HuH-7.5 (cell line): ENCODE data around the gene TTC23.

Experiments used
- DNase-seq: peaks from one replicate; pipeline ENCODE4 v3.0.0; 2011; ENCODE audit warnings: low spot score

The TTC23 gene

GRCh38 chr15:99137877-99138276 lies 111.5 kb downstream of the TTC23 start:
- no peak for DNase-seq

- DNase-seq = no peak
Observed at GRCh38 chr15:99137111-99137546, 112.3 kb downstream of the TTC23 start.

GRCh38 chr15:99135194-99135593 lies 114.2 kb downstream of the TTC23 start:
- DNase-seq = no peak

- DNase-seq = no peak
Observed at GRCh38 chr15:99134317-99134821, 115.0 kb downstream of the TTC23 start.

DNA sequence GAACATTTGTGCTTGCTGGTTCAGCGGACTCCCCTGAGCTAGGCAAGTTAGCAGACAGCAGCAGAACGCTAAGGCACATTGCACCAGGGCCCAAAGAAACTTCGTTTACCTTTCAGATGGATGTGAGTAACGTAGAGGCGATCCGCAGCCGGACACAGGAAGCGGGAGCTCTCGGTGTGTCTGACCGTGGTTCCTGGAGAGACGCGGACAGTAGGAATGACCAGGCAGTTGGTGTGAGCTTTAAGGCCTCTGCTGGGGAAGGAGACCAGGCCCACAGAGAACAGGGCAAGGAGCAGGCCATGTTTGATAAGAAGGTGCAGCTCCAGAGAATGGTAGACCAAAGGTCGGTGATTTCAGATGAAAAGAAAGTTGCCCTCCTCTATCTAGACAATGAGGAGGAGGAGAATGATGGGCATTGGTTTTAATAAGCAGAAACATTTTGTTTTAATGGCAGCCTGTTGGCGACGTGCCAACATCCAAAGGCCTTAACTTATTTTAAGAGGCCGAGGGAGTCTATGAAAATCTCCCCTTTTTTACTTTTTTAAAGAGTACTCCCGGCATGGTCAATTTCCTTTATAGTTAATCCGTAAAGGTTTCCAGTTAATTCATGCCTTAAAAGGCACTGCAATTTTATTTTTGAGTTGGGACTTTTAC lies 116.6 kb downstream of the TTC23 start:
- no peak for DNase-seq

DNA sequence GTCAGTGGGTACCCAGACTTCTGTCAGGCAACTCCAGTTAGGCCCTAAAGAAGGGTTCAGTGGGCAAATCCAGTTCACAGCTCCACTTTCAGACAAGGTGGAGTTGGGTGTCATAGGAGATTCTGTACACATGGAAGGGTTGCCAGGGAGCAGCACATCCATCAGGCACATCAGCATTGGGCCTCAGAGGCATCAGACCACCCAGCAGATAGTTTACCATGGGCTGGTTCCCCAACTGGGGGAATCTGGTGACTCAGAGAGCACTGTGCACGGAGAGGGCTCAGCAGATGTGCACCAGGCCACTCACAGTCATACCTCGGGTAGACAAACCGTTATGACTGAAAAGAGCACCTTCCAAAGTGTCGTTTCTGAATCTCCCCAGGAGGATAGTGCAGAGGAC lies 117.3 kb downstream of the TTC23 start:
- no peak for DNase-seq

DNA sequence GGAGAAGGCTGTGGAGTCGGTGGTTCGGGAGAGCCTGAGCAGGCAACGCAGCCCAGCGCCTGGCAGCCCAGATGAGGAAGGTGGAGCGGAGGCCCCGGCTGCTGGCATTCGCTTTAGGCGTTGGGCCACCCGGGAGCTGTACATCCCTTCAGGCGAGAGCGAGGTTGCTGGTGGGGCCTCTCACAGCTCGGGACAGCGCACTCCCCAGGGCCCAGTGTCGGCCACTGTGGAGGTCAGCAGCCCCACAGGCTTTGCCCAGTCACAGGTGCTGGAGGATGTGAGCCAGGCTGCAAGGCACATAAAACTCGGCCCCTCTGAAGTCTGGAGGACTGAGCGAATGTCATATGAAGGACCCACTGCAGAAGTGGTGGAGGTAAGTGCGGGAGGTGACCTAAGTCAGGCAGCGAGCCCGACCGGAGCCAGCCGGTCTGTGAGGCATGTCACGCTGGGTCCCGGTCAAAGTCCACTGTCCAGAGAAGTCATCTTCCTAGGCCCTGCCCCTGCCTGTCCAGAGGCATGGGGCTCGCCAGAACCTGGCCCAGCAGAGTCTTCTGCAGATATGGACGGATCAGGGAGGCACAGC lies 117.8 kb downstream of the TTC23 start:
- DNase-seq = peak; percentile 88

DNA sequence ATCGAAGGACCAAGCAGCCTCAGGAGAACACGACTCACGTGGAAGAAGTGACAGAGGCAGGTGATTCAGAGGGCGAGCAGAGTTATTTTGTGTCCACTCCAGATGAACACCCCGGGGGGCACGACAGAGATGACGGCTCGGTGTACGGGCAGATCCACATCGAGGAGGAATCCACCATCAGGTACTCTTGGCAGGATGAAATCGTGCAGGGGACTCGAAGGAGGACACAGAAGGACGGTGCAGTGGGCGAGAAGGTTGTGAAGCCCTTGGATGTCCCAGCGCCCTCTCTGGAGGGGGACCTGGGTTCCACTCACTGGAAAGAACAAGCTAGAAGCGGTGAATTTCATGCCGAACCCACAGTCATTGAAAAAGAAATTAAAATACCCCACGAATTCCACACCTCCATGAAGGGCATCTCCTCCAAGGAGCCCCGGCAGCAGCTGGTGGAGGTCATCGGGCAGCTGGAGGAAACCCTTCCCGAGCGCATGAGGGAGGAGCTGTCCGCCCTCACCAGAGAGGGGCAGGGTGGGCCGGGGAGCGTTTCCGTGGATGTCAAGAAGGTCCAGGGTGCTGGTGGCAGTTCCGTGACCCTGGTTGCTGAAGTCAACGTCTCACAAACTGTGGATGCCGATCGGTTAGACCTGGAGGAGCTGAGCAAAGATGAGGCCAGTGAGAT lies 118.5 kb downstream of the TTC23 start:
- no peak for DNase-seq

- DNase-seq = no peak
Observed at GRCh38 chr15:99130314-99130713, 119.1 kb downstream of the TTC23 start.

DNA sequence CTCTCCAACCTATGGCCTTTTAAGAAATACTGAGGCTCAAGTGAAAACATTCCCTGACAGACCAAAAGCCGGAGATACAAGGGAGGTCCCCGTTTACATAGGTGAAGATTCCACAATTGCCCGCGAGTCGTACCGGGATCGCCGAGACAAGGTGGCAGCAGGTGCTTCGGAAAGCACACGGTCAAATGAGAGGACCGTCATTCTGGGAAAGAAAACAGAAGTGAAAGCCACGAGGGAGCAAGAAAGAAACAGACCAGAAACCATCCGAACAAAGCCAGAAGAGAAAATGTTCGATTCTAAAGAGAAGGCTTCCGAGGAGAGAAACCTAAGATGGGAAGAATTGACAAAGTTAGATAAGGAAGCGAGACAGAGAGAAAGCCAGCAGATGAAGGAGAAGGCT lies 119.7 kb downstream of the TTC23 start:
- DNase-seq = no peak

DNA sequence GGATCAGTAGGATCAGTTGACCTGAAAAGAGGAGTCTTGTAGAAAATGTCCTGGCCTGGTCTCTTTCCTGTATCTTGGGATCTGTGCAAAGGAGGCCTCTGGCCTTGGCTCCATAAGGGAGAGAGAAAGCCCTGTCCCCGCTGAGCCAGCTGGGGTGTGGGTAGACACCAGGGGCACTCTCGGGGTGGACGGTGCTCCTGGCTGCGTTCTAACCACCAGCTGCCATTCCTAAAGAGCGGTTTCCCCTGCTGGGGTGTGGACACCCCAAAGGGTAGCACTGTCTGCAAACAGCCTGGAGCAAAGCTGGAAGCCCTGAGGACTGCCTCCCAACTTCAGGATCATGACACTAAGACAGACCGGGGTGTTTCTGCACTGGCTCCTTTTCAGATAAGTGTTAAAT lies 121.0 kb downstream of the TTC23 start:
- no peak for DNase-seq

GRCh38 chr15:99127773-99128172 lies 121.6 kb downstream of the TTC23 start:
- DNase-seq = no peak

DNA sequence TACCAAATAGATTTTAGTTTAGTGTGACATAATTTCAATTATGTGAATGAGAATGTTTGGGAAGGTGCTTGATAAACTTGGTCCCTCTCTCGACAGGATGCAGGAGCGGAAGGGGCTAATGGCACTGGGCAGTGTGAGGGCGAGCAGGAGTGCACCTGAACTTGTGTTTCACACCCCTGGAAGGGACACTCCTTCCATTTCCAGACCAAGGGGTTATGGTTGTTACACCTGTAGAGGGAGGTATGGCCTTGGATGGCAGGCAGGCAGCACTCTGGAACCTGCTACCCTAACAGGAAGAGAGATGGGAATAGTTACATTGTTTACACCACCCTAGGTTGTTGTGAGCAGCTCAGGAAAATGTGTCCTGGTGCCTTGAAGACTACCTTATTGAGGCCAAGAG lies 122.5 kb downstream of the TTC23 start:
- DNase-seq = no peak

GRCh38 chr15:99126131-99126588 lies 123.2 kb downstream of the TTC23 start:
- DNase-seq = no peak

DNA sequence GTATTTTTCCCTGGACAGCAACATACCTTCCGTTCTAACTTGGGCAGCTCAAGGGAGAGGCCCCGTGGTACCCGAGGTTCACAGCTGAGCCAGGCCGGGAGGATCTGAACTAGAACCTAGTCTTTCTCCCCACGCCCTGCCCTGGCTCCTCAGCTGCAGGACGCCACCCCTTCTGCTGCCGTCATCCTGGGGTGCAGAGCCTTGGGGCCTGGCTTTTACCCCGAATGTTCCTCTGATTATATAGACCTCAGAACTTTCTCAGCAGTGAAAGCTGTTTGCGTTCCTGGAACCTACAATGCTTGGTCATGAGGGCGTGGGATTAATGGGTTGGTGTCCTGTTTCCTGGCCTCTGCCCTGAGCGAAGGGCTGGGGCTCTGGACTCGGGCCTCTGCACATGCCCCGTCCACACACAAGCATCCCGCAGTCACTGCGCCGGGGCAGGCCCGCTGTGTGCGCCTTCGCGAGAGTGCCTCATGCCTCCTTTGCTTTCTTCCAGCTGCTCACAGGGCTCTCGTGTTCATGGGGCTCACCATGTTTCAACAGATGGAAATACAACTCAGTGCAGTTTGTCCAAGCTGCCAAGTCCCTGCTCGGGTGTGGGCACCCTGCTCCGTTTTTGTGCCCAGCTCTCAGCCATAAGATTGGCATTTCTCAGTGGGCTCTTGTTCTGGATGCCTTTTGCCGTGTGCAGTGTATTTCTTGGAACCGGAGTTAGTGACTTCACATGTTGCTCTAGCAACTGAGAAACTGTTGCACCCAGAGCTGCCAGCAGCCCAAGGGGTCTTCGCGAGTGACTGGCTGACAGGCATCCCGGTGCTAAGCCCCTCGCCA lies 124.1 kb downstream of the TTC23 start:
- DNase-seq = no peak

DNA sequence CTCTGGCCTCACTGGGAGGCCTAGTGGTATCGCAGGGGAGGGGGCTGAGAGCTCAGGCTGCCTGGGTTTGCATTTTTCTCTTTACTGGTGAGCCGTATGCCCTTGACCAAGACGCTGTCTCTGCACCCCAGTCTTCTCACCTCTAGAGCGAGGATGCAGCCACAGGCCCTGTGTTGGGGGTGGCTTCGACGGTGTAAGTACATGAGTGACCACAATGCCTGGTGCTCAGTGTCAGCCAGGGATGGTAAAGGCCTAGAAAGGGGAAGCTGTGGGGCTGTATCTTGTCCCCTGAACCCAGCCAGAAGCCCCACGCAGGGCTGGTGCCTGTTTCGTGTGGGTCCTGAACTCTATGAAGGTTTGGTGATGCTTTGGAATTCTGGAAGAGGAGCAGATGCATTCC lies 124.7 kb downstream of the TTC23 start:
- DNase-seq = no peak

DNA sequence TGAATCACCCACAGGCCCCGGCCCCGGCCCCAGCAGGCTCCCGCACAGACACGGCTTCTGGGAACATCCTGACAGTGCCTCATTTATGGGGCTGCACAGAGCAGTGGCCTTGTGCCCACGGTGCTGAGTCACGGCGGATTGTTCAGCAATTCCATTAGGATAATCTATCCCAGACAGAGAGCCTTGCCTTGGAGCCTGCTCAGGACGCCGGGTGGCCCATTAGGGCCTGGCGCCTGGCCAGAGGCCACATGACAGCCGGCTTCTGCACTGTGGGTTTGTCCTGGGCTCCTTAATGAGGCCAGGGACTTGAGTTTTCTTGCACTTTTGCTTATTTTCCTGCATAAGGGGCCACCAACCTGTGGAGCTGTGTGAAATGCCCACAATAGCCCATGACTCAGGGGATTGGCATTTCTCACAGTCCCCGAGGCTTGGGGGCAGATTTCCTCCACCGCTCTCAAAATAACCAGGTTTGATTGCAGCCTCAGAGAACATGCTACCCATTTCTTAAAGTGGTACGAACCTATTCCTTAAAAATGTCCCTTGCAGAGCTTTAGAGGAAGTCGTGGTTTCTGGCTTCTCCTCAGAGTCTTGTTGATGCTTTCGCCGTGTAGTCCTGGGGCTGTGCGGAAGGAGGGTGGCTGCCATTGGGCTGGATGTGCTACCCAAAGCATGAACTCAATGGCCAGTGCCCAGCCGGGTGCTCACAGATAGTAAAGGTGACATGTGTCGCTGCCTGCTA lies 125.5 kb downstream of the TTC23 start:
- peak; percentile 73 for DNase-seq

GRCh38 chr15:99122831-99123712 lies 126.3 kb downstream of the TTC23 start:
- DNase-seq = no peak

- DNase-seq = no peak
Observed at GRCh38 chr15:99121691-99122410, 127.5 kb downstream of the TTC23 start.

- no peak for DNase-seq
Observed at GRCh38 chr15:99121207-99121606, 128.2 kb downstream of the TTC23 start.
